GM06990 (cell line): ENCODE results near the gene LHFPL6.

ENCODE experiments used
- DNase-seq: peaks from one replicate; pipeline ENCODE4 v3.0.0-alpha.2; 2011; ENCODE audit not compliant: insufficient read length; ENCODE audit errors: extremely low read depth
- H3K27me3 ChIP-seq: replicated peaks from 2 replicates; pipeline ENCODE4 v1.6.0; 2011; ENCODE audit warnings: low read length; ENCODE audit not compliant: control insufficient read depth, insufficient read depth
- H3K36me3 ChIP-seq: 2 replicates; pipeline ENCODE4 v1.5.1; 2011; ENCODE audit warnings: low read length; ENCODE audit not compliant: control insufficient read depth, insufficient read depth
- H3K4me3 ChIP-seq: replicated peaks from 2 replicates; pipeline ENCODE4 v1.5.1; 2011; ENCODE audit warnings: low read depth, mild to moderate bottlenecking, control low read depth, low read length
- TF ChIP-seq, protein P1 (sequence below): IDR thresholded peaks from 2 replicates; pipeline ENCODE4 v1.5.1; 2011; ENCODE audit warnings: low read length, control low read depth, mild to moderate bottlenecking, inconsistent platforms; ENCODE audit not compliant: insufficient read depth, poor library complexity, severe bottlenecking

LHFPL6 gene

GRCh38 chr13:39468306-39468705 lies 134.7 kb downstream of the LHFPL6 start:
- Histone ChIP-seq H3K36me3 (no peaks in the 10 kb centered on the region), H3K4me3 (no peak overlapping the region), H3K27me3 (no peaks in the 10 kb centered on the region)
- TF ChIP-seq, protein P1, sequence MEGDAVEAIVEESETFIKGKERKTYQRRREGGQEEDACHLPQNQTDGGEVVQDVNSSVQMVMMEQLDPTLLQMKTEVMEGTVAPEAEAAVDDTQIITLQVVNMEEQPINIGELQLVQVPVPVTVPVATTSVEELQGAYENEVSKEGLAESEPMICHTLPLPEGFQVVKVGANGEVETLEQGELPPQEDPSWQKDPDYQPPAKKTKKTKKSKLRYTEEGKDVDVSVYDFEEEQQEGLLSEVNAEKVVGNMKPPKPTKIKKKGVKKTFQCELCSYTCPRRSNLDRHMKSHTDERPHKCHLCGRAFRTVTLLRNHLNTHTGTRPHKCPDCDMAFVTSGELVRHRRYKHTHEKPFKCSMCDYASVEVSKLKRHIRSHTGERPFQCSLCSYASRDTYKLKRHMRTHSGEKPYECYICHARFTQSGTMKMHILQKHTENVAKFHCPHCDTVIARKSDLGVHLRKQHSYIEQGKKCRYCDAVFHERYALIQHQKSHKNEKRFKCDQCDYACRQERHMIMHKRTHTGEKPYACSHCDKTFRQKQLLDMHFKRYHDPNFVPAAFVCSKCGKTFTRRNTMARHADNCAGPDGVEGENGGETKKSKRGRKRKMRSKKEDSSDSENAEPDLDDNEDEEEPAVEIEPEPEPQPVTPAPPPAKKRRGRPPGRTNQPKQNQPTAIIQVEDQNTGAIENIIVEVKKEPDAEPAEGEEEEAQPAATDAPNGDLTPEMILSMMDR, result no peak
- no peak for DNase-seq

- TF ChIP-seq, protein P1, result no peak
- no peak overlapping the region for H3K4me3 ChIP-seq
- DNase-seq, result no peak
- H3K36me3 ChIP-seq, result no peaks in the 10 kb centered on the region
- no peaks in the 10 kb centered on the region for H3K27me3 ChIP-seq
These were observed 139.4 kb downstream of the LHFPL6 start for GRCh38 chr13:39463611-39464010.

DNA sequence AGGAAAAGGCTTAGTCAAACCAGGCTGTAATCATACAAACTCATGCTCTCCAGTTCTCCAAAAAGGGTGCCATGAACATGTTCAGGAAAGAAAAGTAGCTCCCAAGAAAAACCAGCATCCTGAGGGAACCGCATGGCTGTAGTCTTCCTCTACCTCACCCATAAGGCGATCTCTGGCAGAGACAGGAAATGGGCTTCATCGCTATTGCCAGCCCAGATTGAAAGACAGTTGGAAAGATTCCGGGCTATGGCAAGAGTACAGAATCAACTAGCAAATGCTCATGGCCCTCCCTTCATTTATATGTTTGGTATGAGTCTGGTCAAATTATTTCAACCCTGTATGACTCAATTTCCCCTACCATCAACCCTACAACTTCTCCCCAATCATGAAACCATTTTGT lies 140.1 kb downstream of the LHFPL6 start:
- TF ChIP-seq, protein P1, result no peak
- no peaks in the 10 kb centered on the region for H3K27me3 ChIP-seq

DNA sequence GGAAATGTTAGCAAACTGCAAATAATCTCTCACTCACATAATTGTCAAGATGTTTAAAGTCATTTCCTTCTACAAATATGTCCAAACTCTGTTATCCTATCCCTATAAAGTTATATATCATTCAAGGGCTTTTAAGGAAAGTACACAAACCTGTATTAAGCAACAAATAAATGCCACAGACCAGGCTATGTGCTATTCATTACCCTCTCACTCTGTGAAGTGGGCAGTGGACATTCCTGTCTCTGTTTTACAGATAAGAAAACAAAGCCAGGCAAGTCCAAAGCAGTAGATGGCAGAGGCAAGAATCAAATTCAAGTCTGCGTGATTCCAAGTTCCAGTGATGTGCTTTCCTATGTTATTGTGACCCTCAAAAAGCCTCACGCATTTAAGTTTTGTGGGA lies 140.6 kb downstream of the LHFPL6 start:
- H3K4me3 ChIP-seq, result no peak overlapping the region
- no peak for DNase-seq
- TF ChIP-seq, protein P1, result no peak
- H3K27me3 ChIP-seq, result no peaks in the 10 kb centered on the region
- H3K36me3 ChIP-seq, result no peaks in the 10 kb centered on the region

More for the DNA sequence above, 140.1 kb downstream of the LHFPL6 start:
- H3K36me3 ChIP-seq, result no peaks in the 10 kb centered on the region
- no peak for DNase-seq
- H3K4me3 ChIP-seq, result no peak overlapping the region

DNA sequence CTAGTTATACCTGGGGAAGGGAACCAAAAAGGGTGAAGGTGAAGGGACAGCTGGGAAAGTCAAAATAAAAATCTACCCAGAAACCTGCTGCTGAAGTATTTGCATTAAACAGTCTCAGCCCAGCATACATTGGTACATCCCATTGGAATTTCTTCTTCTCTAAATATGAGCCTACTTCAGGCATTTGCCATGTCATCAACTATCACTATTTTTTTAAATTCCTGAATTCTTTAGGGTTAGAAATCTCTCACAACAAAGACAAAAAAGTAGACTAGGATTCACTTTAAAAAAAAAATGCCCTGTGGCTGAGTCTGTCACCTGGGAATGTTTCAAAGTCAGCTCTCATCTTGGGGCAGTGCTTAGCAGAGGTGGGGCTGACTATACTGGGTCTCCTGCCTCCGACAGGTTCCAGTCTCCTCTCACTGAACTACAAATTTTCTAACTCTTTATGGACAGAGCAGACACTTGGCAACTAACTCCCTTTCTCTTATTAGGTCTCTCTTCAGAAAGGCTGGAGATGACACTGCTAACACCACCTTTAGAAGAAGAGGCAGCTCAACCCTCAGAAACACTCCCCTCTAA lies 141.2 kb downstream of the LHFPL6 start:
- no peak for DNase-seq
- no peaks in the 10 kb centered on the region for H3K36me3 ChIP-seq
- TF ChIP-seq, protein P1, result no peak
- no peak overlapping the region for H3K4me3 ChIP-seq
- H3K27me3 ChIP-seq, result no peaks in the 10 kb centered on the region

DNA sequence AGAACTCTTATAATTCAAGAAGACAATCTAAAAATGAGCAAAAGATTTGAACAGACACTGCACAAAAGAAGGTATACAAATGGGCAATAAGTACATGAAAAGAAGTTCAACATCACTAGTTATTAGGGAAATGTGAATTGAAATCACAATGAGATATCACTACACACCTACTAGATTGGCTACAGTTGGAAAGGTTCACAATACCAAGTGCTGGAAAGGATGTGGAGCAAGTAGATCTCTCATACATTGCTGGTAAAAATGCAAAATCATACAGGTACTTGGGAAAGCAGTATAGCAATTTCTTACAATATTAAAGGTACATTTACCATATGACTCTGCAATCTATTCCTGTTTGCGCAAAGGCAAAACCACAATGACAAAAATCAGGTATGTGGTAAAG lies 145.7 kb downstream of the LHFPL6 start:
- no peak for DNase-seq
- TF ChIP-seq, protein P1, result no peak
- no peaks in the 10 kb centered on the region for H3K27me3 ChIP-seq
- no peaks in the 10 kb centered on the region for H3K36me3 ChIP-seq
- no peak overlapping the region for H3K4me3 ChIP-seq
